SK-N-SH treated with all-trans-retinoic acid at 6 μM for 48 hours (cell line): Measurements from ENCODE around the gene SMPDL3A.

Experiments
- ATAC-seq: fragments of 200-7000 bp; cut with Tn5 transposase; 3 replicates; pipeline ENCODE4 v1.9.1; 2020; ENCODE audit warnings: mild to moderate bottlenecking, moderate library complexity
- ARNTL ChIP-seq: fragments of 450-650 bp; formaldehyde crosslinking; IDR thresholded peaks from 2 replicates; pipeline ENCODE4 v1.5.0; 2020; ENCODE audit warnings: low read depth, mild to moderate bottlenecking, moderate library complexity, borderline replicate concordance
- BACH2 ChIP-seq: fragments of 250-450 bp; sonication (Bioruptor Pico); IDR thresholded peaks from 2 replicates; pipeline ENCODE4 v1.9.0; 2021; ENCODE audit warnings: mild to moderate bottlenecking, borderline replicate concordance
- CREB5 ChIP-seq: fragments of 250-450 bp; sonication (Bioruptor Pico); IDR thresholded peaks from 2 replicates; pipeline ENCODE4 v1.5.1; 2020; ENCODE audit warnings: low read depth, mild to moderate bottlenecking, moderate library complexity
- CSDC2 ChIP-seq: fragments of 250-450 bp; sonication (Bioruptor Pico); IDR thresholded peaks from 2 replicates; pipeline ENCODE4 v1.5.0; 2020; ENCODE audit warnings: mild to moderate bottlenecking, moderate library complexity
- CSRNP3 ChIP-seq: fragments of 250-450 bp; sonication (Bioruptor Pico); IDR thresholded peaks from 2 replicates; pipeline ENCODE4 v1.5.1; 2021; ENCODE audit warnings: mild to moderate bottlenecking, moderate library complexity
- GLIS3 ChIP-seq: fragments of 250-450 bp; sonication (Bioruptor Pico); IDR thresholded peaks from 2 replicates; pipeline ENCODE4 v1.5.0; 2020; ENCODE audit warnings: mild to moderate bottlenecking, moderate library complexity
- ISL1 ChIP-seq: fragments of 250-450 bp; sonication (Bioruptor Pico); IDR thresholded peaks from 2 replicates; pipeline ENCODE4 v2.1.2; 2022; ENCODE audit warnings: mild to moderate bottlenecking, moderate library complexity
- OSR1 ChIP-seq: fragments of 250-450 bp; sonication (Bioruptor Pico); IDR thresholded peaks from 2 replicates; pipeline ENCODE4 v1.8.0; 2022; ENCODE audit warnings: moderate library complexity, mild to moderate bottlenecking, inconsistent platforms
- PATZ1 ChIP-seq: fragments of 250-450 bp; sonication (Bioruptor Pico); IDR thresholded peaks from 2 replicates; pipeline ENCODE4 v1.8.0; 2020; ENCODE audit warnings: mild to moderate bottlenecking, moderate library complexity, borderline replicate concordance
- POU6F1 ChIP-seq: fragments of 250-450 bp; sonication (Bioruptor Pico); IDR thresholded peaks from 2 replicates; pipeline ENCODE4 v1.8.0; 2021; ENCODE audit warnings: low read depth, mild to moderate bottlenecking, moderate library complexity, borderline replicate concordance
- PPARA ChIP-seq: fragments of 250-450 bp; sonication (Bioruptor Pico); IDR thresholded peaks from 2 replicates; pipeline ENCODE4 v1.5.0; 2020; ENCODE audit warnings: mild to moderate bottlenecking, borderline replicate concordance
- RARB ChIP-seq: fragments of 250-450 bp; sonication (Bioruptor Pico); IDR thresholded peaks from 2 replicates; pipeline ENCODE4 v1.8.0; 2021; ENCODE audit warnings: mild to moderate bottlenecking, moderate library complexity
- SNAI2 ChIP-seq: fragments of 250-450 bp; sonication (Bioruptor Pico); IDR thresholded peaks from 2 replicates; pipeline ENCODE4 v1.5.0; 2020; ENCODE audit warnings: mild to moderate bottlenecking, moderate library complexity
- TCF4 ChIP-seq: fragments of 250-450 bp; sonication (Bioruptor Pico); IDR thresholded peaks from 2 replicates; pipeline ENCODE4 v1.8.0; 2021; ENCODE audit warnings: mild to moderate bottlenecking, moderate library complexity, borderline replicate concordance
- TOX ChIP-seq: fragments of 250-450 bp; sonication (Bioruptor Pico); IDR thresholded peaks from 2 replicates; pipeline ENCODE4 v1.8.0; 2021; ENCODE audit warnings: mild to moderate bottlenecking, moderate library complexity, borderline replicate concordance
- TSHZ2 ChIP-seq: fragments of 250-450 bp; sonication (Bioruptor Pico); IDR thresholded peaks from 2 replicates; pipeline ENCODE4 v1.5.0; 2020; ENCODE audit warnings: mild to moderate bottlenecking, moderate library complexity
- ZC3H10 ChIP-seq: fragments of 250-450 bp; sonication (Bioruptor Pico); IDR thresholded peaks from 2 replicates; pipeline ENCODE4 v1.5.1; 2021; ENCODE audit warnings: mild to moderate bottlenecking, moderate library complexity
- ZFP3 ChIP-seq: fragments of 250-450 bp; sonication (Bioruptor Pico); IDR thresholded peaks from 2 replicates; pipeline ENCODE4 v1.5.0; 2020; ENCODE audit warnings: mild to moderate bottlenecking, moderate library complexity
- ZFP30 ChIP-seq: fragments of 450-650 bp; formaldehyde crosslinking; IDR thresholded peaks from 2 replicates; pipeline ENCODE4 v1.5.0; 2022; ENCODE audit warnings: mild to moderate bottlenecking, moderate library complexity
- ZNF565 ChIP-seq: fragments of 450-650 bp; formaldehyde crosslinking; conservative IDR thresholded peaks from 2 replicates; pipeline ENCODE4 v1.5.0; 2020; ENCODE audit warnings: low read depth, mild to moderate bottlenecking, moderate library complexity
- ZNF70 ChIP-seq: fragments of 450-650 bp; formaldehyde crosslinking; IDR thresholded peaks from 2 replicates; pipeline ENCODE4 v1.5.0; 2020; ENCODE audit warnings: mild to moderate bottlenecking, moderate library complexity
- ZNF8 ChIP-seq: fragments of 450-650 bp; formaldehyde crosslinking; IDR thresholded peaks from 2 replicates; pipeline ENCODE4 v1.5.0; 2020; ENCODE audit warnings: mild to moderate bottlenecking, moderate library complexity

Gene SMPDL3A

GRCh38 chr6:122832459-122832858 is 43.4 kb downstream of the SMPDL3A start:
- ATAC-seq = no peak
- TF ChIP-seq RARB (CRISPR knock-in tag) (no peak), CSDC2 (CRISPR knock-in tag) (no peak), GLIS3 (CRISPR knock-in tag) (no peak), ISL1 (CRISPR knock-in tag) (no peak), ZFP30 (CRISPR knock-in tag) (no peak), PPARA (CRISPR knock-in tag) (no peak), ZFP3 (CRISPR knock-in tag) (no peak), BACH2 (CRISPR knock-in tag) (no peak), TCF4 (CRISPR knock-in tag) (no peak)

GRCh38 chr6:122833021-122833491 is 44.0 kb downstream of the SMPDL3A start:
- ATAC-seq = peak; percentile 38; the same call in 2 of the 3 replicates
- TF ChIP-seq GLIS3 (CRISPR knock-in tag) = no peak
- no peak for TF ChIP-seq ZNF70 (CRISPR knock-in tag)
- TF ChIP-seq ZFP30 (CRISPR knock-in tag) = no peak
- TF ChIP-seq TSHZ2 (CRISPR knock-in tag) = no peak

- TF ChIP-seq ZC3H10 (CRISPR knock-in tag) = no peak
- no peak for TF ChIP-seq ISL1 (CRISPR knock-in tag)
- TF ChIP-seq CSRNP3 = no peak
- TF ChIP-seq ZNF8 (CRISPR knock-in tag) = no peak
- no peak for TF ChIP-seq OSR1 (CRISPR knock-in tag)
- TF ChIP-seq RARB (CRISPR knock-in tag) = no peak
- no peak for TF ChIP-seq ZFP30 (CRISPR knock-in tag)
- peak; percentile 65; the same call in 2 of the 3 replicates for ATAC-seq
Measured at GRCh38 chr6:122838060-122838780, 49.2 kb downstream of the SMPDL3A start.

GRCh38 chr6:122839472-122839871 is 50.4 kb downstream of the SMPDL3A start:
- peak; percentile 95 for ATAC-seq
- no peak for TF ChIP-seq ZNF565 (CRISPR knock-in tag)
- TF ChIP-seq ARNTL (CRISPR knock-in tag) = no peak
- TF ChIP-seq POU6F1 (CRISPR knock-in tag) = no peak
- TF ChIP-seq TOX (CRISPR knock-in tag) = no peak
- TF ChIP-seq PPARA (CRISPR knock-in tag) = no peak
- no peak for TF ChIP-seq BACH2 (CRISPR knock-in tag)
- no peak for TF ChIP-seq ZNF8 (CRISPR knock-in tag)
- no peak for TF ChIP-seq GLIS3 (CRISPR knock-in tag)
- TF ChIP-seq ZFP3 (CRISPR knock-in tag) = no peak
- no peak for TF ChIP-seq RARB (CRISPR knock-in tag)
- TF ChIP-seq CREB5 = no peak
- TF ChIP-seq ISL1 (CRISPR knock-in tag) = no peak
- no peak for TF ChIP-seq OSR1 (CRISPR knock-in tag)
- no peak for TF ChIP-seq PATZ1 (CRISPR knock-in tag)
- TF ChIP-seq ZFP30 (CRISPR knock-in tag) = no peak
- no peak for TF ChIP-seq SNAI2 (CRISPR knock-in tag)
- TF ChIP-seq TSHZ2 (CRISPR knock-in tag) = no peak
